T-helper 17 cell (primary cell): ENCODE measurements around the gene RBBP8. TPM values are rescaled to one million over a fixed set of nuclear protein-coding genes. Genes with fewer than 3 reads are reported as not detected.
A peak's percentile ranks its signal among the peaks of the same experiment; 100 is the strongest.

Source experiments
- ATAC-seq: fragments of 150-1000 bp; cut with Tn5 transposase; 2 replicates; pipeline ENCODE4 v1.10.0; 2021; ENCODE audit warnings: mild to moderate bottlenecking, moderate library complexity
- DNase-seq, 3 donors: peaks; one replicate each; pipeline versions ENCODE4 v3.0.0 to v3.0.0-alpha.2; 2020 to 2021
- H3K9me3 ChIP-seq: one replicate; pipeline ENCODE4 v1.7.0; 2013; ENCODE audit warnings: low read length, mild to moderate bottlenecking; ENCODE audit not compliant: control insufficient read depth, poor library complexity, severe bottlenecking
- H3K27ac Mint-ChIP-seq: one replicate; pipeline ENCODE4 v1.8.0; 2022; ENCODE audit warnings: mild to moderate bottlenecking, moderate library complexity, mixed read lengths
- H3K27me3 Mint-ChIP-seq: one replicate; pipeline ENCODE4 v1.8.0; 2022; ENCODE audit warnings: mixed read lengths
- H3K36me3 Mint-ChIP-seq: one replicate; pipeline ENCODE4 v1.8.0; 2022; ENCODE audit warnings: low read depth, mixed read lengths
- H3K4me1 Mint-ChIP-seq: one replicate; pipeline ENCODE4 v1.8.0; 2022; ENCODE audit warnings: mild to moderate bottlenecking, mixed read lengths
- H3K4me3 Mint-ChIP-seq: one replicate; pipeline ENCODE4 v1.8.0; 2022; ENCODE audit warnings: mild to moderate bottlenecking, moderate library complexity, mixed read lengths
- total RNA-seq, 4 donors: library from RNA in 2 of 4; stranded (reverse) in 2 of 4; gene quantifications; one replicate each; pipeline ENCODE4 v1.2.3 and lab custom pipeline; 2022 to 2026

Gene RBBP8
- total RNA-seq, 2 donors from 2014 or later, result 3.3 to 3.8 TPM

GRCh38 chr18:22926454-22926853 is 6.7 kb upstream of the RBBP8 start:
- no peak for ATAC-seq
- Mint-ChIP-seq H3K27ac (no peak overlapping the region), H3K36me3 (no peaks in the 10 kb centered on the region), H3K4me1 (peaks cover 3% of the 10 kb centered on the region), H3K27me3 (peaks cover 6% of the 10 kb centered on the region), H3K4me3 (no peak overlapping the region)
- no peaks in the 10 kb centered on the region for H3K9me3 ChIP-seq
- no peak for DNase-seq

GRCh38 chr18:22928339-22928738 is 4.8 kb upstream of the RBBP8 start:
- H3K9me3 ChIP-seq, result no peaks in the 10 kb centered on the region
- Mint-ChIP-seq H3K4me1 (peaks cover 10% of the 10 kb centered on the region), H3K36me3 (no peaks in the 10 kb centered on the region), H3K27me3 (peaks cover 6% of the 10 kb centered on the region), H3K4me3 (no peak overlapping the region), H3K27ac (no peak overlapping the region)
- ATAC-seq (no peak), DNase-seq (no peak)

GRCh38 chr18:22930089-22930713 is 2.9 kb upstream of the RBBP8 start:
- peak; percentile 50 to 78 (median 58) for DNase-seq
- Mint-ChIP-seq H3K27ac (no peak overlapping the region), H3K4me1 (peaks cover 15% of the 10 kb centered on the region), H3K27me3 (no peaks in the 10 kb centered on the region), H3K36me3 (no peaks in the 10 kb centered on the region), H3K4me3 (no peak overlapping the region)
- ATAC-seq, result peak; percentile 58
- H3K9me3 ChIP-seq, result no peaks in the 10 kb centered on the region

- Mint-ChIP-seq H3K4me3 (peak overlapping the region; percentile 94), H3K4me1 (peaks cover 15% of the 10 kb centered on the region), H3K27ac (peak overlapping the region; percentile 93), H3K27me3 (no peaks in the 10 kb centered on the region), H3K36me3 (no peaks in the 10 kb centered on the region)
- DNase-seq (no peak), ATAC-seq (no peak)
- no peaks in the 10 kb centered on the region for H3K9me3 ChIP-seq
Observed at GRCh38 chr18:22932885-22933205, 283 bp upstream of the RBBP8 start.

- Mint-ChIP-seq H3K36me3 (no peaks in the 10 kb centered on the region), H3K4me3 (peak overlapping the region; percentile 94), H3K27me3 (no peaks in the 10 kb centered on the region), H3K27ac (peak overlapping the region; percentile 93), H3K4me1 (peaks cover 12% of the 10 kb centered on the region)
- ATAC-seq, result peak; percentile 48
- no peak for DNase-seq
- H3K9me3 ChIP-seq, result no peaks in the 10 kb centered on the region
Observed at GRCh38 chr18:22933966-22934423, 867 bp downstream of the RBBP8 start.

GRCh38 chr18:22934789-22935188 is 1.7 kb downstream of the RBBP8 start:
- Mint-ChIP-seq H3K36me3 (no peaks in the 10 kb centered on the region), H3K27me3 (no peaks in the 10 kb centered on the region), H3K4me1 (peaks cover 12% of the 10 kb centered on the region), H3K27ac (no peak overlapping the region), H3K4me3 (no peak overlapping the region)
- no peak for DNase-seq
- no peaks in the 10 kb centered on the region for H3K9me3 ChIP-seq
- ATAC-seq, result no peak

- no peak overlapping the region for H3K4me3 Mint-ChIP-seq
- no peak overlapping the region for H3K27ac Mint-ChIP-seq
- ATAC-seq, result no peak
- H3K9me3 ChIP-seq, result no peaks in the 10 kb centered on the region
- no peak for DNase-seq
- H3K27me3 Mint-ChIP-seq, result no peaks in the 10 kb centered on the region
- peaks cover 12% of the 10 kb centered on the region for H3K4me1 Mint-ChIP-seq
- H3K36me3 Mint-ChIP-seq, result no peaks in the 10 kb centered on the region
Observed at GRCh38 chr18:22935431-22935830, 2.3 kb downstream of the RBBP8 start.

GRCh38 chr18:22936515-22936914 is 3.4 kb downstream of the RBBP8 start:
- no peak overlapping the region for H3K27ac Mint-ChIP-seq
- ATAC-seq, result no peak
- no peaks in the 10 kb centered on the region for H3K9me3 ChIP-seq
- H3K36me3 Mint-ChIP-seq, result no peaks in the 10 kb centered on the region
- H3K4me1 Mint-ChIP-seq, result peaks cover 12% of the 10 kb centered on the region
- no peak overlapping the region for H3K4me3 Mint-ChIP-seq
- DNase-seq, result no peak
- no peaks in the 10 kb centered on the region for H3K27me3 Mint-ChIP-seq

GRCh38 chr18:22939649-22940048 is 6.5 kb downstream of the RBBP8 start:
- H3K9me3 ChIP-seq, result no peaks in the 10 kb centered on the region
- no peaks in the 10 kb centered on the region for H3K27me3 Mint-ChIP-seq
- H3K4me3 Mint-ChIP-seq, result no peak overlapping the region
- ATAC-seq (no peak), DNase-seq (no peak)
- no peaks in the 10 kb centered on the region for H3K36me3 Mint-ChIP-seq
- no peak overlapping the region for H3K27ac Mint-ChIP-seq
- H3K4me1 Mint-ChIP-seq, result no peaks in the 10 kb centered on the region

GRCh38 chr18:22943847-22944246 is 10.7 kb downstream of the RBBP8 start:
- ATAC-seq, result no peak
- H3K9me3 ChIP-seq, result no peaks in the 10 kb centered on the region
- H3K27me3 Mint-ChIP-seq, result no peaks in the 10 kb centered on the region
- no peaks in the 10 kb centered on the region for H3K4me1 Mint-ChIP-seq
- no peak overlapping the region for H3K27ac Mint-ChIP-seq
- H3K4me3 Mint-ChIP-seq, result no peak overlapping the region
- DNase-seq, result no peak
- no peaks in the 10 kb centered on the region for H3K36me3 Mint-ChIP-seq

- no peaks in the 10 kb centered on the region for H3K9me3 ChIP-seq
- no peak for ATAC-seq
- no peak overlapping the region for H3K27ac Mint-ChIP-seq
- no peak for DNase-seq
- H3K4me1 Mint-ChIP-seq, result no peaks in the 10 kb centered on the region
- no peak overlapping the region for H3K4me3 Mint-ChIP-seq
- no peaks in the 10 kb centered on the region for H3K36me3 Mint-ChIP-seq
- H3K27me3 Mint-ChIP-seq, result no peaks in the 10 kb centered on the region
Observed at GRCh38 chr18:22946217-22946616, 13.1 kb downstream of the RBBP8 start.

GRCh38 chr18:22946846-22947245 is 13.7 kb downstream of the RBBP8 start:
- Mint-ChIP-seq H3K27me3 (no peaks in the 10 kb centered on the region), H3K4me3 (no peak overlapping the region), H3K27ac (no peak overlapping the region), H3K36me3 (no peaks in the 10 kb centered on the region), H3K4me1 (peaks cover under 1% of the 10 kb centered on the region)
- ATAC-seq, result no peak
- H3K9me3 ChIP-seq, result no peaks in the 10 kb centered on the region
- no peak for DNase-seq

GRCh38 chr18:22951823-22952222 is 18.7 kb downstream of the RBBP8 start:
- ATAC-seq (no peak), DNase-seq (no peak)
- H3K27ac Mint-ChIP-seq, result no peak overlapping the region
- H3K4me1 Mint-ChIP-seq, result peaks cover 2% of the 10 kb centered on the region
- H3K9me3 ChIP-seq, result no peaks in the 10 kb centered on the region
- H3K27me3 Mint-ChIP-seq, result no peaks in the 10 kb centered on the region
- no peak overlapping the region for H3K4me3 Mint-ChIP-seq
- H3K36me3 Mint-ChIP-seq, result no peaks in the 10 kb centered on the region

GRCh38 chr18:22952525-22952924 is 19.4 kb downstream of the RBBP8 start:
- H3K4me1 Mint-ChIP-seq, result peaks cover 2% of the 10 kb centered on the region

More at GRCh38 chr18:22952525-22952924, 19.4 kb downstream of the RBBP8 start:
- Mint-ChIP-seq H3K27me3 (no peaks in the 10 kb centered on the region), H3K4me3 (no peak overlapping the region), H3K36me3 (no peaks in the 10 kb centered on the region), H3K27ac (no peak overlapping the region)
- ATAC-seq (no peak), DNase-seq (no peak)
- no peaks in the 10 kb centered on the region for H3K9me3 ChIP-seq
